Right lobe of liver (tissue), 4 donors: Measurements from ENCODE around the gene VPS13A.

ENCODE experiments used
- CTCF ChIP-seq, 4 donors: fragments of 200-600 bp in 3 of 4; fragments of 450-650 bp in 1 of 4; IDR thresholded peaks; one replicate each; pipeline versions ENCODE4 v1.5.1 to v1.8.0; 2016 to 2022; ENCODE audit warnings: antibody characterized with exemption in 4 of 4, mild to moderate bottlenecking in 2 of 4
- POLR2A ChIP-seq: fragments of 450-650 bp; IDR thresholded peaks from one replicate; pipeline ENCODE4 v1.6.1; 2017; ENCODE audit warnings: antibody characterized with exemption, mild to moderate bottlenecking
- donor health status: DM: no; HTN: no; CAD: no.
- donor health status: DM: no; HTN: no; CAD: no.
- donor health status: DM: no; HTN: yes; CAD: no.

DNA sequence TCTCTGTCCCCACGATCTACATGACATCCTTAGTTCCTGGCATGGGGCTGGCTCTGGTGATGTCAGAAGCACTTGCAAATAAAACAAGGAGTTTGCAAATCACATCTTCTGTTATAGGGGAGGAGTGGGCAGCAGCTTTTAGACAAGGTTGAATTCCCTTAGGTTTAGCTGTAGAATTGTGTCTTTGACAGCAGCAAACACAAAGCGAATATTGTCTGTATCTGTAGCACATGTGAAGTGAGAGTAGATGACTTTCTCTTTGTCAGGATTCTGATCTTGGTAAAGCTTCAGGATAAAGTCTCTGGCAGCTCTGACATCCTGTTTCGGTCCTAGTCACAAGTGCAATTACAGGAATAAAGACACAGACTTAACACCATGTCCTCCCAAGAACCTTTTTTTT is 246.5 kb downstream of the VPS13A start:
- TF ChIP-seq CTCF (IDR thresholded peaks at IDR 0.05), result no peak
- TF ChIP-seq POLR2A, result no peak
